ENCODE measurements around the gene TMEM150A.

DNA sequence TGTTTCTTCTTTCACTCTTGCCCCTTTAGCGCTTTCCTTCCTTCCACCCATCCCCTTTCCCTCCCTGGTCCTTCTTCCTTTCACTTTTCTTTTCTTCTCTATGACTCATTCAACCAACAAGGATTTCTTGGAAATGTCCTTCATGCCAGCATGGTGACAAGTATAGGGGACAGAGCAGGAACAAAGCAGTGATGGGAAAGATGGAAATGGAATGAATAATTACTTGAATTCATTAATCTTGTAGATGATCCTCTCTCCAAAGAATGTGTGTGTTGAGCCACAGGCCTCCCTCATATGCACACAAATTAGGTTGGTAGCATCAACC lies 16.8 kb downstream of the TMEM150A start:
- TF ChIP-seq BHLHE40 (IDR thresholded peaks at IDR 0.05; ENCODE audit: low read depth, low read length), result no peak
- TF ChIP-seq, protein P1, sequence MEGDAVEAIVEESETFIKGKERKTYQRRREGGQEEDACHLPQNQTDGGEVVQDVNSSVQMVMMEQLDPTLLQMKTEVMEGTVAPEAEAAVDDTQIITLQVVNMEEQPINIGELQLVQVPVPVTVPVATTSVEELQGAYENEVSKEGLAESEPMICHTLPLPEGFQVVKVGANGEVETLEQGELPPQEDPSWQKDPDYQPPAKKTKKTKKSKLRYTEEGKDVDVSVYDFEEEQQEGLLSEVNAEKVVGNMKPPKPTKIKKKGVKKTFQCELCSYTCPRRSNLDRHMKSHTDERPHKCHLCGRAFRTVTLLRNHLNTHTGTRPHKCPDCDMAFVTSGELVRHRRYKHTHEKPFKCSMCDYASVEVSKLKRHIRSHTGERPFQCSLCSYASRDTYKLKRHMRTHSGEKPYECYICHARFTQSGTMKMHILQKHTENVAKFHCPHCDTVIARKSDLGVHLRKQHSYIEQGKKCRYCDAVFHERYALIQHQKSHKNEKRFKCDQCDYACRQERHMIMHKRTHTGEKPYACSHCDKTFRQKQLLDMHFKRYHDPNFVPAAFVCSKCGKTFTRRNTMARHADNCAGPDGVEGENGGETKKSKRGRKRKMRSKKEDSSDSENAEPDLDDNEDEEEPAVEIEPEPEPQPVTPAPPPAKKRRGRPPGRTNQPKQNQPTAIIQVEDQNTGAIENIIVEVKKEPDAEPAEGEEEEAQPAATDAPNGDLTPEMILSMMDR (conservative IDR thresholded peaks at IDR 0.05; ENCODE audit: low read depth, low read length), result no peak
- TF ChIP-seq MAZ (IDR thresholded peaks at IDR 0.05; ENCODE audit: borderline replicate concordance, low read depth, low read length), result no peak
- TF ChIP-seq CEBPB (IDR thresholded peaks at IDR 0.05; ENCODE audit: low read depth, low read length), result no peak
- no peak for TF ChIP-seq RFX5 (IDR thresholded peaks at IDR 0.05; ENCODE audit: low read depth, low read length)
- TF ChIP-seq, protein P2, sequence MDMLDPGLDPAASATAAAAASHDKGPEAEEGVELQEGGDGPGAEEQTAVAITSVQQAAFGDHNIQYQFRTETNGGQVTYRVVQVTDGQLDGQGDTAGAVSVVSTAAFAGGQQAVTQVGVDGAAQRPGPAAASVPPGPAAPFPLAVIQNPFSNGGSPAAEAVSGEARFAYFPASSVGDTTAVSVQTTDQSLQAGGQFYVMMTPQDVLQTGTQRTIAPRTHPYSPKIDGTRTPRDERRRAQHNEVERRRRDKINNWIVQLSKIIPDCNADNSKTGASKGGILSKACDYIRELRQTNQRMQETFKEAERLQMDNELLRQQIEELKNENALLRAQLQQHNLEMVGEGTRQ (IDR thresholded peaks at IDR 0.05; ENCODE audit: low read depth, low read length), result no peak
- no peak for TF ChIP-seq POLR2A (IDR thresholded peaks at IDR 0.05; ENCODE audit: low read depth, low read length)
- TF ChIP-seq, protein P3, sequence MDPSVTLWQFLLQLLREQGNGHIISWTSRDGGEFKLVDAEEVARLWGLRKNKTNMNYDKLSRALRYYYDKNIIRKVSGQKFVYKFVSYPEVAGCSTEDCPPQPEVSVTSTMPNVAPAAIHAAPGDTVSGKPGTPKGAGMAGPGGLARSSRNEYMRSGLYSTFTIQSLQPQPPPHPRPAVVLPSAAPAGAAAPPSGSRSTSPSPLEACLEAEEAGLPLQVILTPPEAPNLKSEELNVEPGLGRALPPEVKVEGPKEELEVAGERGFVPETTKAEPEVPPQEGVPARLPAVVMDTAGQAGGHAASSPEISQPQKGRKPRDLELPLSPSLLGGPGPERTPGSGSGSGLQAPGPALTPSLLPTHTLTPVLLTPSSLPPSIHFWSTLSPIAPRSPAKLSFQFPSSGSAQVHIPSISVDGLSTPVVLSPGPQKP (IDR thresholded peaks at IDR 0.05; ENCODE audit: borderline replicate concordance, low read depth, low read length), result no peak
- TF ChIP-seq RAD21 (IDR thresholded peaks at IDR 0.05; ENCODE audit: low read length), result no peak
- no peak for TF ChIP-seq SMC3 (IDR thresholded peaks at IDR 0.05; ENCODE audit: low read depth, low read length)
- TF ChIP-seq MAFK (IDR thresholded peaks at IDR 0.05; ENCODE audit: low read depth, low read length), result no peak
- TF ChIP-seq NFE2L2 (IDR thresholded peaks at IDR 0.05; ENCODE audit: low read depth, low read length), result no peak
- peak; percentile 37; the same call in 1 of the 2 replicates for TF ChIP-seq FOS (IDR thresholded peaks at IDR 0.05; ENCODE audit: low read depth, low read length)

Data from IMR-90 (cell line).